ENCODE data around the gene GPN2.
A peak's percentile ranks its signal among the peaks of the same experiment; 100 is the strongest.
"Not testable (repeated sequence)": the region's sequence is repeated elsewhere in the genome, so short reads cannot be mapped to it uniquely, and the experiment has no call there.

The GPN2 gene

GRCh38 chr1:26900815-26901511, 10.9 kb upstream of the GPN2 start:
- no peak for DNase-seq (ENCODE audit: low spot score)

- peak; percentile 93 for DNase-seq (ENCODE audit: low spot score)
Observed at GRCh38 chr1:26900001-26900814, 10.1 kb upstream of the GPN2 start, which contains the start of gene GPATCH3. Gene GPATCH3 (minus strand): TSS chr1:26900467. CDS start chr1:26900442, 25 bp downstream.

- no peak for DNase-seq (ENCODE audit: low spot score)
Observed at GRCh38 chr1:26897351-26897750, 7.3 kb upstream of the GPN2 start.

- no peak for DNase-seq (ENCODE audit: low spot score)
Observed at GRCh38 chr1:26894263-26894662, 4.2 kb upstream of the GPN2 start.

GRCh38 chr1:26890467-26890796, 349 bp upstream of the GPN2 start:
- DNase-seq (ENCODE audit: low spot score), result no peak

GRCh38 chr1:26888231-26888630, 1.9 kb downstream of the GPN2 start:
- DNase-seq (ENCODE audit: low spot score), result no peak

GRCh38 chr1:26887125-26887524, 3.0 kb downstream of the GPN2 start:
- peak; percentile 26 for DNase-seq (ENCODE audit: low spot score)

GRCh38 chr1:26882696-26883463, 7.2 kb downstream of the GPN2 start:
- DNase-seq (ENCODE audit: low spot score), result no peak

- not testable (repeated sequence) for DNase-seq (ENCODE audit: low spot score)
Observed at GRCh38 chr1:26881611-26882010, 8.5 kb downstream of the GPN2 start.

GRCh38 chr1:26879793-26880192, 10.3 kb downstream of the GPN2 start:
- DNase-seq (ENCODE audit: low spot score), result no peak

- no peak for DNase-seq (ENCODE audit: low spot score)
Observed at GRCh38 chr1:26877326-26877725, 12.8 kb downstream of the GPN2 start.

GRCh38 chr1:26874896-26875295, 15.2 kb downstream of the GPN2 start:
- DNase-seq (ENCODE audit: low spot score), result no peak

- DNase-seq (ENCODE audit: low spot score), result not testable (repeated sequence)
Observed at GRCh38 chr1:26873097-26873496, 17.0 kb downstream of the GPN2 start.

- peak; percentile 97 for DNase-seq (ENCODE audit: low spot score)
Observed at GRCh38 chr1:26864610-26865480, 25.2 kb downstream of the GPN2 start.

GRCh38 chr1:26863685-26864077, 26.4 kb downstream of the GPN2 start:
- DNase-seq (ENCODE audit: low spot score), result no peak

- no peak for DNase-seq (ENCODE audit: low spot score)
Observed at GRCh38 chr1:26862781-26863684, 27.1 kb downstream of the GPN2 start, which contains the start of gene SFN. Gene SFN (plus strand): TSS chr1:26863149. CDS start chr1:26863213, 64 bp downstream.

GRCh38 chr1:26861889-26862378, 28.1 kb downstream of the GPN2 start:
- DNase-seq (ENCODE audit: low spot score), result no peak

- no peak for DNase-seq (ENCODE audit: low spot score)
Observed at GRCh38 chr1:26861286-26861701, 28.8 kb downstream of the GPN2 start.

GRCh38 chr1:26858891-26859640, 31.0 kb downstream of the GPN2 start:
- DNase-seq (ENCODE audit: low spot score), result no peak

- no peak for DNase-seq (ENCODE audit: low spot score)
Observed at GRCh38 chr1:26858160-26858559, 31.9 kb downstream of the GPN2 start.
